ENCODE data around the gene PPIC.
A peak's percentile ranks its signal among the peaks of the same experiment; 100 is the strongest.

Gene PPIC

GRCh38 chr5:123036391-123037103 is at the start of gene PPIC:
PPIC (minus strand) TSS chr5:123036725; CDS start chr5:123036625, 100 bp downstream.
- H3K4me3 ChIP-seq (ENCODE audit: low read depth in 1 of 2, low read length in 2 of 2), result peak within 1 kb of the TSS; percentile 76 to 77
- H3K4me1 ChIP-seq (ENCODE audit: control insufficient read depth in 1 of 2, insufficient read depth in 2 of 2, low read length in 2 of 2), result peaks cover 4 to 13% of the 10 kb centered on the region in 2 donors
- peaks cover 0 to 4% of the 10 kb centered on the region in 2 donors for H3K27me3 ChIP-seq (ENCODE audit: control insufficient read depth in 1 of 2, insufficient read depth in 2 of 2, low read length in 2 of 2)
- peak within 1 kb of the TSS; percentile 60 to 67 for H3K9ac ChIP-seq (ENCODE audit: low read depth in 1 of 2, low read length in 2 of 2)
- H3K27ac ChIP-seq (ENCODE audit: low read depth, low read length), result peak within 1 kb of the TSS; percentile 86
- H3K36me3 ChIP-seq (ENCODE audit: control insufficient read depth in 1 of 2, insufficient read depth in 2 of 2, low read length in 2 of 2), result no peaks in the 10 kb centered on the region
- H3K9me3 ChIP-seq (ENCODE audit: control insufficient read depth in 1 of 2, low read length in 2 of 2), result no peaks in the 10 kb centered on the region

GRCh38 chr5:123085638-123086286 is 49.2 kb upstream of the PPIC start:
- Histone ChIP-seq H3K27me3 (ENCODE audit: control insufficient read depth in 1 of 2, insufficient read depth in 2 of 2, low read length in 2 of 2) (peaks cover 64 to 76% of the 10 kb centered on the region in 2 donors), H3K27ac (ENCODE audit: low read depth, low read length) (no peak overlapping the region), H3K4me1 (ENCODE audit: control insufficient read depth in 1 of 2, insufficient read depth in 2 of 2, low read length in 2 of 2) (peaks cover 5 to 12% of the 10 kb centered on the region in 2 donors), H3K9me3 (ENCODE audit: control insufficient read depth in 1 of 2, low read length in 2 of 2) (no peaks in the 10 kb centered on the region), H3K36me3 (ENCODE audit: control insufficient read depth in 1 of 2, insufficient read depth in 2 of 2, low read length in 2 of 2) (no peaks in the 10 kb centered on the region), H3K4me3 (ENCODE audit: low read depth in 1 of 2, low read length in 2 of 2) (no peak overlapping the region), H3K9ac (ENCODE audit: low read depth in 1 of 2, low read length in 2 of 2) (no peak overlapping the region)

GRCh38 chr5:123084730-123085605 is 48.4 kb upstream of the PPIC start:
- Histone ChIP-seq H3K36me3 (ENCODE audit: control insufficient read depth in 1 of 2, insufficient read depth in 2 of 2, low read length in 2 of 2) (no peaks in the 10 kb centered on the region), H3K4me1 (ENCODE audit: control insufficient read depth in 1 of 2, insufficient read depth in 2 of 2, low read length in 2 of 2) (peaks cover 5 to 12% of the 10 kb centered on the region in 2 donors), H3K27me3 (ENCODE audit: control insufficient read depth in 1 of 2, insufficient read depth in 2 of 2, low read length in 2 of 2) (peaks cover 64 to 76% of the 10 kb centered on the region in 2 donors), H3K9me3 (ENCODE audit: control insufficient read depth in 1 of 2, low read length in 2 of 2) (no peaks in the 10 kb centered on the region), H3K27ac (ENCODE audit: low read depth, low read length) (no peak overlapping the region), H3K4me3 (ENCODE audit: low read depth in 1 of 2, low read length in 2 of 2) (no peak overlapping the region), H3K9ac (ENCODE audit: low read depth in 1 of 2, low read length in 2 of 2) (no peak overlapping the region)

- peaks cover 0 to 6% of the 10 kb centered on the region in 2 donors for H3K4me1 ChIP-seq (ENCODE audit: control insufficient read depth in 1 of 2, insufficient read depth in 2 of 2, low read length in 2 of 2)
- H3K9me3 ChIP-seq (ENCODE audit: control insufficient read depth in 1 of 2, low read length in 2 of 2), result no peaks in the 10 kb centered on the region
- H3K27me3 ChIP-seq (ENCODE audit: control insufficient read depth in 1 of 2, insufficient read depth in 2 of 2, low read length in 2 of 2), result peaks cover 49 to 63% of the 10 kb centered on the region in 2 donors
- no peak overlapping the region for H3K9ac ChIP-seq (ENCODE audit: low read depth in 1 of 2, low read length in 2 of 2)
- H3K36me3 ChIP-seq (ENCODE audit: control insufficient read depth in 1 of 2, insufficient read depth in 2 of 2, low read length in 2 of 2), result no peaks in the 10 kb centered on the region
- no peak overlapping the region for H3K27ac ChIP-seq (ENCODE audit: low read depth, low read length)
- no peak overlapping the region for H3K4me3 ChIP-seq (ENCODE audit: low read depth in 1 of 2, low read length in 2 of 2)
Measured at GRCh38 chr5:123083298-123083697, 46.8 kb upstream of the PPIC start.

- Histone ChIP-seq H3K4me3 (ENCODE audit: low read depth in 1 of 2, low read length in 2 of 2) (no peak overlapping the region), H3K36me3 (ENCODE audit: control insufficient read depth in 1 of 2, insufficient read depth in 2 of 2, low read length in 2 of 2) (no peaks in the 10 kb centered on the region), H3K27me3 (ENCODE audit: control insufficient read depth in 1 of 2, insufficient read depth in 2 of 2, low read length in 2 of 2) (peaks cover 24 to 38% of the 10 kb centered on the region in 2 donors), H3K9me3 (ENCODE audit: control insufficient read depth in 1 of 2, low read length in 2 of 2) (no peaks in the 10 kb centered on the region), H3K9ac (ENCODE audit: low read depth in 1 of 2, low read length in 2 of 2) (no peak overlapping the region), H3K27ac (ENCODE audit: low read depth, low read length) (no peak overlapping the region), H3K4me1 (ENCODE audit: control insufficient read depth in 1 of 2, insufficient read depth in 2 of 2, low read length in 2 of 2) (no peaks in the 10 kb centered on the region)
Measured at GRCh38 chr5:123080215-123080614, 43.7 kb upstream of the PPIC start.

- Histone ChIP-seq H3K27me3 (ENCODE audit: control insufficient read depth in 1 of 2, insufficient read depth in 2 of 2, low read length in 2 of 2) (peaks cover 8 to 10% of the 10 kb centered on the region in 2 donors), H3K9ac (ENCODE audit: low read depth in 1 of 2, low read length in 2 of 2) (no peak overlapping the region), H3K4me3 (ENCODE audit: low read depth in 1 of 2, low read length in 2 of 2) (no peak overlapping the region), H3K27ac (ENCODE audit: low read depth, low read length) (no peak overlapping the region), H3K4me1 (ENCODE audit: control insufficient read depth in 1 of 2, insufficient read depth in 2 of 2, low read length in 2 of 2) (no peaks in the 10 kb centered on the region), H3K9me3 (ENCODE audit: control insufficient read depth in 1 of 2, low read length in 2 of 2) (no peaks in the 10 kb centered on the region), H3K36me3 (ENCODE audit: control insufficient read depth in 1 of 2, insufficient read depth in 2 of 2, low read length in 2 of 2) (no peaks in the 10 kb centered on the region)
Measured at GRCh38 chr5:123075521-123076163, 39.1 kb upstream of the PPIC start.

- peaks cover 0 to 5% of the 10 kb centered on the region in 2 donors for H3K27me3 ChIP-seq (ENCODE audit: control insufficient read depth in 1 of 2, insufficient read depth in 2 of 2, low read length in 2 of 2)
Measured at GRCh38 chr5:123068368-123068938, 31.9 kb upstream of the PPIC start.

GRCh38 chr5:123066016-123066415 is 29.5 kb upstream of the PPIC start:
- Histone ChIP-seq H3K27ac (ENCODE audit: low read depth, low read length) (no peak overlapping the region), H3K27me3 (ENCODE audit: control insufficient read depth in 1 of 2, insufficient read depth in 2 of 2, low read length in 2 of 2) (no peaks in the 10 kb centered on the region), H3K4me3 (ENCODE audit: low read depth in 1 of 2, low read length in 2 of 2) (no peak overlapping the region), H3K9ac (ENCODE audit: low read depth in 1 of 2, low read length in 2 of 2) (no peak overlapping the region), H3K9me3 (ENCODE audit: control insufficient read depth in 1 of 2, low read length in 2 of 2) (no peaks in the 10 kb centered on the region), H3K36me3 (ENCODE audit: control insufficient read depth in 1 of 2, insufficient read depth in 2 of 2, low read length in 2 of 2) (no peaks in the 10 kb centered on the region), H3K4me1 (ENCODE audit: control insufficient read depth in 1 of 2, insufficient read depth in 2 of 2, low read length in 2 of 2) (no peaks in the 10 kb centered on the region)

More at GRCh38 chr5:123068368-123068938, 31.9 kb upstream of the PPIC start:
- no peaks in the 10 kb centered on the region for H3K4me1 ChIP-seq (ENCODE audit: control insufficient read depth in 1 of 2, insufficient read depth in 2 of 2, low read length in 2 of 2)
- H3K9me3 ChIP-seq (ENCODE audit: control insufficient read depth in 1 of 2, low read length in 2 of 2), result no peaks in the 10 kb centered on the region
- no peak overlapping the region for H3K4me3 ChIP-seq (ENCODE audit: low read depth in 1 of 2, low read length in 2 of 2)
- no peak overlapping the region for H3K9ac ChIP-seq (ENCODE audit: low read depth in 1 of 2, low read length in 2 of 2)
- H3K36me3 ChIP-seq (ENCODE audit: control insufficient read depth in 1 of 2, insufficient read depth in 2 of 2, low read length in 2 of 2), result no peaks in the 10 kb centered on the region
- H3K27ac ChIP-seq (ENCODE audit: low read depth, low read length), result no peak overlapping the region

GRCh38 chr5:123059455-123059854 is 22.9 kb upstream of the PPIC start:
- H3K27ac ChIP-seq (ENCODE audit: low read depth, low read length), result no peak overlapping the region
- H3K4me3 ChIP-seq (ENCODE audit: low read depth in 1 of 2, low read length in 2 of 2), result no peak overlapping the region
- H3K4me1 ChIP-seq (ENCODE audit: control insufficient read depth in 1 of 2, insufficient read depth in 2 of 2, low read length in 2 of 2), result no peaks in the 10 kb centered on the region
- no peak overlapping the region for H3K9ac ChIP-seq (ENCODE audit: low read depth in 1 of 2, low read length in 2 of 2)
- no peaks in the 10 kb centered on the region for H3K27me3 ChIP-seq (ENCODE audit: control insufficient read depth in 1 of 2, insufficient read depth in 2 of 2, low read length in 2 of 2)
- no peaks in the 10 kb centered on the region for H3K9me3 ChIP-seq (ENCODE audit: control insufficient read depth in 1 of 2, low read length in 2 of 2)
- no peaks in the 10 kb centered on the region for H3K36me3 ChIP-seq (ENCODE audit: control insufficient read depth in 1 of 2, insufficient read depth in 2 of 2, low read length in 2 of 2)
